GM19193 (cell line): Measurements from ENCODE around the gene ZNF396.

Source experiments
- POLR2A ChIP-seq: IDR thresholded peaks from 4 replicates; pipeline ENCODE4 v1.6.1; 2011; ENCODE audit not compliant: insufficient read depth, insufficient read length; ENCODE audit errors: extremely low read depth

ZNF396 gene

DNA sequence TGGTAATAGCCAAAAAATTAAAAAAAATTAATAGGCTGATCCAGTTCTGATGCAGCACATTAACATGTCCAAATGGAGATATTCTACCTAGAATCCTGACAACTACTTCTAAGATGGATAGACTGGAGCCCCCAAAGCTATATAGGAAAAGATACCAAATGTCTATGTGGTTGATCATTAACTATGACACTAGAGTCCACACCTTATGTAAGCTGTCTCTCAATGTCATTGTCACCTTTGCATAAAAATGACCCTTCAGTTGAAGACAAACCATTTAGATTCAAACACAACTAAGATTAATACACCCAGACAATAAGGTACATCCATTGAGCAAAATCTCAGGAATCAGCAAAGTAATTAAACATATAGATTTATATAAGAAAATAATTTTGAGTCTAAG is 14.6 kb downstream of the ZNF396 start:
- TF ChIP-seq POLR2A = no peak

DNA sequence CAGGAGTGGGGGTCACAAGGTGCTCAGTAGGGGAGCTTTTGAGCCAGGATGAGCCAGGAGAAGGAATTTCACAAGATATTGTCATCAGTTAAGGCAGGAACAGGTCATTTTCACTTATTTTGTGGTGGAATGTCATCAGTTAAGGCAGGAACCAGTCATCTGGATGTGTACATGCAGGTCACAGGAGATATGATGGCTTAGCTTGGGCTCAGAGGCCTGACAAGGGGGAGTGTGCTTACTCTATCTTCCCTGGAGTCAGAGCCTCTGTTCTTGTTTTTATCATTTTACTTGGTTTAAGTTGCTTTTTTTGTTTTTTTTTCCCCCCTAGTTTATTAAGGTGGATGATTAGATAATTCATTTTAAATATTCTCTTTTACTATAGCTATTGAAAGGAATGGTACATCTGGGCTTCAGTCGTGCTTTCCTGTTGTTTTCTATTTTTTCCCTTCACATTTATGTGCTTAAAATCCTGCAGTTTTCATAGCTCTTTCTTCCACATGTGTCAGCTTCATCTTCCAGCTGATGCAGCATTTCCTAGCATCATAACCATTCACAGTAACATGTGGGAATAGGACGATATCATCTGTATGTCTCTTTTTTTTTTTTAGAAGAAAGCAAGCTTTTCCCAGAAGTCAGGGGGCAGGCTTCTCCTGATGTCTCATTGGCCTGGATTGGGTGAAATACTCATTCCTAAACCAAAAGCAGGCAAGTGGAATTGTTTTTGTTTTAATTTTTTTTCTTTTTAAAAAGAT is 15.4 kb downstream of the ZNF396 start:
- no peak for TF ChIP-seq POLR2A

DNA sequence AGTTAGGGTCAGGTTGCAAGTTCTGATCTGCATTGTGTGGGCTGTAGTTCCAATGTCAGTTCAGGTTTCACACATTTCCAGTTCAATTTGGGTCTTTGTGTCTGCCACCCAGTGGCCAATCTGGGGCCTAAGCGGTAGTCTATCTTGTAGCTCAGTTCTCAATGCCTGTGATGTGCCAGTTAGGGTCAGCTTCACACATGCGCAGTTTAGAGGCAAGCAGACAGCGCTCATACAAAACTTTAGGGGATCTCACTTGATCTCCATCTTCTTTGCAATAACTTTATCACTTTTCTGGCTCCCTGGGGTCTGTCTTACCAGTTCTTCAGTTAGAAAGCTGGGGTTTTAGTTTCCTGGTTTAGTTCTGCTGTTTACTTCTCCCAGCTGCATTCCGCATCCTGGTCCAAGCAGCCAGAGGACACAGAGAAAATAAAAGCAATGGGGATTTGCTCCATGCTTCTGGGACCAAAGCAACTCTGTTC is 22.0 kb downstream of the ZNF396 start:
- no peak for TF ChIP-seq POLR2A

DNA sequence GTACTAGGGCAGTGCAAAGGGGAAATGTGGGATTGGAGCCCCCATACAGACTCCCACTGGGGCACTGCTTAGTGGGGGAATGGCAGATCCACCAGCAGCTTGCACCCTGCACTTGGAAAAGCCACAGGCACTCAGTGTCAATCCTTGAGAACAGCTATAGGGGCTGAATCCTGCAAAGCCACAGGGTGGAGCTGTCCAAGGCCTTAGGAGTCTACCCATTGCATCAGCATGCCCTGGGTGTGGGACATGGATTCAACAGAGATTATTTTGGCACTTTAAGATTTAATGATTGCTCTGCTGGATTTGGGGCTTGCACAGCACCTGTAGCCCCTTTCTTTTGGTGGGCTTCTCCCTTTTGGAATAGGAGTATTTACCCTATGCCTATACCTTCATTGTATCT is 24.4 kb downstream of the ZNF396 start:
- TF ChIP-seq POLR2A = no peak

DNA sequence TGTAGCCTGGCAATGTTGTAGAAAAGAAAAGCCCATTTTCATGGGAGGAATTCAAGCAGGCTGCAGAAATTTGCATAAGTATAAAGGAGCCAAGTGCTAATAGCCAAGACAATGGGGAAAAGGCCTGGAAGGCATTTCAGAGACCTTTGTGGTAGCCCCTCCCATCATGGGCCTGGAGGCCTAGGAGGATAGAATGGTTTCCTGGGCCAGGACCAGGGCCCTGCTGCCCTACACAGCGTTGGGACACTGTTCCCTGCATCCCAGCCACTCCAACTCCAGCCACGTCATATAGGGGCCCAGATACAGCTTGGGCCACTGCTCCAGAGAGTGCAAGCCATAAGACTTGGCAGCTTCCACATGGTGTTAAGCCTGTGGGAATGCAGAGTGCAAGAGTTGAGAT is 24.9 kb downstream of the ZNF396 start:
- no peak for TF ChIP-seq POLR2A

DNA sequence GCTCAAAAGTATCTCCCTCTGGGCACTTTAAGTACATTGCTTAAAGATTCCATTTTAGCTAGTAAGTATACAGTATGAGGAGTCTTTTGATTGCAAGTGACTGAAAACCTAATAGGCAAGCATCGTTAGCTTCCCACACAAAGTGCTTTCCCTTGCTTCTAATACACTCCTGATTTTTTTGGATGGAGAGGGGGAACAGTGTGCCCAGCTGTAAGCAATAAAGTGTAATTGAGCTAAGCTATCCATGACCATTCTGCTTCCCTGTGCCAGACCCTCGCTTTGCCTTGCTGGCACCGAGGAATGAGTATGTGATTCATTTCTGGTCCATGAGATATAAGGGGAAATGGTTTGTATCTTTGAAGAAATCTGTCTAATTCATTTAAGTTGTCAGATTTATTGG is 29.1 kb downstream of the ZNF396 start:
- no peak for TF ChIP-seq POLR2A

DNA sequence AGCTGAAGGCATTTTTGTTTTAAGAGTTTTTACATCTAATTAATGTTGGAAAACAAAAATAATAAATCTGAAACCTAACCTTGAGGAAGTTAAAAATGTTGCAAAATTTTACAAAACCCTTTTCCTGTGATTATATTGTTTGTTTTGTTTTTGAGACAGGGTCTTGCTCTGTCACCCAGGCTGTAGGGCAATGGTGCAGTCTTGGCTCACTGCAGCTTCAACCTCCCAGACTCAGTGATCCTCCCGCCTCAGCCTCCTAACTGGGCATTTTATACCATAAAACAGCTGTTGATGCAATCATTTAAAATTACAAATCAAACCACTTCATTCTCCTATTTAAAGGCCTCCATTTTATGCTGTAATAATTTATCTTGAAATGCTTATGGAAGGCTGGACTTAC is 31.2 kb downstream of the ZNF396 start:
- TF ChIP-seq POLR2A = no peak

DNA sequence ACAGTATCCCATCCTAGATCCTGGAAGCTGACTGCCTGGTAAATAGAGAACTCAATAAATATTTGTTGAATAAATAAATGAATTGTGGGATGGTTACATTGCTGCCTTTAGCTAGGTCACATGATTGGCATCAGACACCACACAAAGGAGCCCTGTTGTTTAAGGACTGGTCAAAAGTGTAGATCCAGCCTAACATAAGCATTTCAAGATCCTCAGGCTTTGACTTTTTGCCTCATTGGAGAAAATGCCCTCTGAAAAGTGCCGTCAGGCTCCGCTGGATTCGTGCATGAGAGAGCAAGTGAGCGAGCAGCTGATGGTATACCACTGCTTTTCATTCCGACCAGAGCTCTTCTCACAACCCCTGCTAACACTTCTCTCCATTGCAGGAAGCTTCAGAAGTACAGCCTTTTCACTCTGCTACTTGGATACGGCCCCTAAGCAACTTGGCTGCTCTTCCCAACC is 31.6 kb downstream of the ZNF396 start:
- TF ChIP-seq POLR2A = no peak

DNA sequence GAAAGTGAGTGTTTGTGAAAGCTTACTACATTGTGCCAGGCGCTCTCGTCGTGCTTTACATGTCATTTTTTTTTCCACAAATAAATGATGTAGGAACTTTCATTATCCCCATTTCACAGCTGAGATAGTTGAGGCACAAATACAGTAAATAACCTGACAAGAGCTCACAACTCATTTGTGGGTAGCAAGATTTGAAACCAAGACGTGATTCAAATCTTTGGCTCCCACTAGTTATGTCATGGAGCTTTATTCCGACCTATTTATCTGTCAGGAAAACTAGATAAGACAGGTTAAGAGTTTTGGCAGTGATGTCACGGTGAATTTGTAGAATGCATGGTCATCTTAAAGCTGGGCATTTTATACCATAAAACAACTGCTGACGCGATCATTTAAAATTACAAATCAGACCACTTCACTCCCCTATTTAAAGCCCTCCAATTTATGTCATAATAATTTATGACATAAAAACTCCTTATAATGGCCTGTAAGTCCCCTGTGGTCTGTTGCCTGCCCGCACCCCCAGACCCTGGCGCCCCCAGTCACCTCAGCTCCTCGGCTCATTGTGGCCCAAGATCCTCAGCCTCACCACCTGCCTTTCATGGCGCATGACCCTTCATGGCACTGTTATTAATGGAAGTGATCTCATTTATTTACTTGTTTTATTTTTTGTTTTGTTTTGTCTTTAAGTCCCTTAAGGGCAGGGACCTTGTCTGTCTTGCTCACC is 32.2 kb downstream of the ZNF396 start:
- no peak for TF ChIP-seq POLR2A

DNA sequence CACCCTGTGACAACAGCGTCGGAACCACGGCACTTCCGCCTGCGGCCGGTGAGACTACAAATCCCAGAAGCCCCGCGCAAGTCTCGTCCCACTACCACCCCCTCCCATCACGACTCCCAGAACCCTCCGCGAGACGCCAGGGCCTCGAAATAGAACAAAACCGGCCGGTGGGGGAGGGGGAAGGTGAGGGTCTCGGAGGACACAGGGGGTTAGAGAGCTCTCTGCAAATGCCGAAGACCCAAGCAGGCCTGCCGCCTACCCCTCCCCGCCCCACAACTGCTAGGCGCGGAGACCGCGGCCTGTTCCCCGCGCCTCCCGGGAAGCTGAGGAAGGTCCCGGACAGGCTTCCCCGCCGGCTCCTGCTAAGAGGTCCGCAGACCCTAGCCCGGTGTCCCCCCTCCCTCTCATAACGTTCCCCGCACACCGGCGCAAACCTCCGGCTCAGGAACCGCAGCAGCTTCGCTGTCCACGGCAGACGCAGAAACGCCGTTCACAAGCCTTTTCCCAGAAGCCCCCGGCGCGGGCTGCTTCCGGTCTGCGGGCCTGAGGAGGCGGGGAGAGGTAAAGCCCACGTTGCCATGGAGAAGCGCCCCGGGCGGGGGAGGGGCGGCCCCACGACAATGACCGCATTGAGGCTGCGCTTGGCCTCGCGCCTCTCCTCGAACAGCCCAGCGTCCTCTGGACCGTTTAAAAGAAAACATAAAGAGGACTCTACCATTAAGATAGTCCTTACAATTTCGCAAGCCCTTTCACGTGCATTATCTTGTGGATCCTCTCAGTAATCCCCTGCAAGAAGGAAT is 33.0 kb downstream of the ZNF396 start, which contains the start of gene ZNF24:
TSS of gene ZNF24 (minus strand) at position 485 of the 800 bp plus-strand sequence. CDS start 3,770 bp downstream, outside the sequence.
- peak; percentile 85 for TF ChIP-seq POLR2A

DNA sequence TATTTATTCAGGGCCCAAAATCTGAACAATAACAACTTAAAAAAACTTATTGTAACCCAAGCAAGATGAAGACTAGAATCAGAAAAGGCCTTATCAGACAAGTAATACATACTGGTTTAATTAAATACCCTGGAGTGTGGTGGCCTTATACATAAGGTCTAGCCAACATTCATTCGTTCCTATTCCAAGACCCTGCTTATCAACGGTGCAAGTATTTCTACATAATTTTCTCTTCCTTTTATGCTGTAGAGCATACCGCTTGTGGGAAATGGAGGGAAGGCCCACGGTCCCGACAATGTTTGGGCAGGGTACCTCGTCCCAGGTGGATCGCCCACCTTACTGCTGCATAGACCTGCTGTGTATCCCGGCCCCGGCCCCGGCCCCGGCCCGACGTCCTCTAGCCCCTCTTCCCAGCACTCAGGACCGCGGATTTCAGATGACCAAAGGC is 33.6 kb downstream of the ZNF396 start:
- no peak for TF ChIP-seq POLR2A

DNA sequence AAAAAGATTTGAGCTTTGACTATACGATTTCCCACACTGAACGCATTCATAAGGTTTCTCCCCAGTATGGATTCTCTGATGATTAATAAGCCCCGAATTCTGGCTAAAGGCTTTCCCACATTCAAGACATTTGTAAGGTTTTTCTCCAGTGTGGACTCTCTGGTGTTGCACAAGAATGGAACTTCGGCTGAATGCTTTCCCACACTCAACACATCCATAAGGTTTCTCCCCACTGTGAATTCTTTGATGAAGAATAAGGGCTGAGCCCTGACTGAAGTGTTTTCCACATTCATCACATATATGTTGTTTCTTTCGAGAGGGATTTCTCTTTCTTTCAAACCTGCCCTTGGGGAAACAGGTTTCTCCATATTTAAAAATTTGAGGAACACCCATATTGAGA is 39.9 kb downstream of the ZNF396 start:
- TF ChIP-seq POLR2A = no peak

DNA sequence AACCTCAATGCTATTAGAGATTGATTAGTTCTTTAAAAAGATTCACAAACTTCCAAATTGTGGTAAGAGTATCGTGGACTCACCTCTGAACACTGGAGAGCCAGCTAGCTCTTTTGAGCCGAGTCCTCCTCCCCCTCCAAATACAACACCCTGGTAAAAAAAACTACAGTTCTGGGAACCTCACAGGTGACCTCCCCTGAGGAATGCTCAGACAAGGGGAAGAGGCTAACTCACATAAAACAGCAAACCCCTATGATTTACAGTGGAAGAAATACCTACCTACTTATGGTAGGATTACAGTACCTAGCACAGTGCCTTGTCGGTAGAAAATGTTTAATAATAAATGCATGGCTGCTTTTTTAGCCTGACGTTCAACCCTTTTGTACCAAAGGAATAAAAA is 41.3 kb downstream of the ZNF396 start:
- TF ChIP-seq POLR2A = no peak

DNA sequence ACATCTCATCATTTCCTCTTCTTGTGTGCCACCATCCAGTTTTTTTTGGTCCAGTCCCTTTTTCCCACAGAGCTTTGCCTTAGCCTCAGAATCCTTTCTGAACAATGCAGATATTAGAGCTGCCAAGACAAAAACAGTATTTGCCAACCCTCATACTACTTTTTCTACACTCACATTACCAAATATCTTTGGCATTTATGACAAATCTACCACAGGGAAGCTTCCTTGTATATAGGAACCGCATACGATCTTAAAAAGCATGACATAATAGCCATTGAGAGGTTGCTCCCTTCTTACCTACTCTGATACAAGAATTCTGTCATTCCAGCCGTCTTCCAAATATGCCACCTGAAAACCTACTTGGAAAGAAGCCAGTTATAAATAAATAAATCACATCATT is 42.3 kb downstream of the ZNF396 start:
- no peak for TF ChIP-seq POLR2A

DNA sequence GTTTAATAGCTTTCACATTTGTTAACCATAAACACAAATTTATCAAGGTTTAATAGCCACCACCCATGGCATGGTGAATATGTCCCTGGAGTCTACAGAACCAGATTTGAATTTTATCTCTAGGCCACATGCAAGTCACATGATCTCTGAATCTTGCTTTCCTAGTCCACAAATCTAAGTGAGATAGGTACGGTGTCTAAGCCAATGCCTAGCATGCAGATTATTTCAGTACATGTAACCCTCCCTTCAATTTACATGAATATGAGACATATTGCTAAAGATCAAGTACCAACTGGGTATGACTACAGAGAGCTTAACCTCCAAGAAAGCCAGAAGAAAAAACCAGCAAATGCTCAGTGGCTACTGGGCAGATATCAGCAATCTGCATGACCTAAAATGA is 42.9 kb downstream of the ZNF396 start:
- TF ChIP-seq POLR2A = no peak

DNA sequence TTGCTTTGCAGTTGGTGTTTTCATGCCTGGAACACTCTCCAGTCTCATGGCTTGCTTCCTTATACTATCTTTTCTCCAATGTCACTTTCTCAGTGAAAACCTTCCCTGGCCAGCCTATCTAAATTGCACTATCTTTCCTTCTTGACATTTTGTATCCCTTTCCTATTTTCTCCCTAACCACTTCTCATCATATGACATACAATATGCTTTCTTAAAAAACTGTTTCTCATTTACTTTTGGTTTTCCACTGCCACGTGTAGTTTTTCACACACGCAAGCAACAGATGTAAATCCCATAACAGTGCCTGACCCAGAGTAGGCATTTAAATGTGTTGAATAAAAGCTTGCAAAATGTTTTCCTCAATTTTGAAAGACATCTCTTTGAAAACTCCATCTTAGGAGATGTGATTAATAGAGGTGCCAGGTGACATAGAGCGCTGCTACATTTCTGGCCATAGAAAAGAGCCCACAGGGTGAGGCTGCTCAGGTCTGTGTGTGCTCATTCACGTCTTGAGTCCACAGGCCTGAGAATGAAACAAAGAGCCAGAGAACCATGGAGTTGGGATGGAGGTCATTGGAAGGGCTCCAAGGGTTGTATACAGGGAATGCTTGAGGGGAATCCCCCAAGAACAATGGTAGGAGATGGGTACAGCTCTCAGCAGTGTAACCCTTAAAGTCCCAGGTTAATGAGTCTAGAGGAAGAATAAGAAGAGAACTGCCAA is 45.6 kb downstream of the ZNF396 start:
- TF ChIP-seq POLR2A = no peak
